DOHH2 (cell line): ENCODE measurements around the gene INHA.

Source experiments
- EZH2phosphoT487 ChIP-seq: fragments of 200-600 bp; sonication (generic); IDR thresholded peaks from 2 replicates; pipeline ENCODE4 v1.6.1; 2017; ENCODE audit warnings: borderline replicate concordance, mild to moderate bottlenecking, antibody characterized with exemption, low read length, moderate library complexity, mixed read lengths
- TF ChIP-seq, protein P1 (sequence below): fragments of 200-600 bp; sonication (generic); IDR thresholded peaks from one replicate; pipeline ENCODE4 v1.5.1; 2014; ENCODE audit warnings: antibody characterized with exemption, mild to moderate bottlenecking, low read depth, low read length; ENCODE audit not compliant: poor library complexity, severe bottlenecking

DNA sequence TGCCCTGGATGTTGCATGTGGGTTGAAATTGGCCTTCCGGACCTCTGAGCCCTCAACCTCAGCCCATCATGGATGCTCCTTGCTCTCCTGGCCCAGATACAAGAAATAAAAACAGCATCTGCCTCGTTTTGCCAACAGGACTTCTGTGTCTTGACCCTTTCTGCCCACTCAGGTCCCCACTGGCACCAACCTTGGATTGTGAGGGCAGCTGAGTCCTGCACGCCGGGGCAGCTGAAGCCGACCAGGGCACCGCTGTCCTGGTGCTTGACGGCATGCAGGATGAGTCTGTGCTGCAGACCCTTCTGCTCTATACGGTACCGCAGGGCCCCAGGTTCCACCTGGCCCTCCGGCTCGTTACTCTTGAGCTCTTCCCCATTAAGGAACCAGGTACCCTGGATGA lies 5.5 kb upstream of the INHA start:
- TF ChIP-seq, protein P1, sequence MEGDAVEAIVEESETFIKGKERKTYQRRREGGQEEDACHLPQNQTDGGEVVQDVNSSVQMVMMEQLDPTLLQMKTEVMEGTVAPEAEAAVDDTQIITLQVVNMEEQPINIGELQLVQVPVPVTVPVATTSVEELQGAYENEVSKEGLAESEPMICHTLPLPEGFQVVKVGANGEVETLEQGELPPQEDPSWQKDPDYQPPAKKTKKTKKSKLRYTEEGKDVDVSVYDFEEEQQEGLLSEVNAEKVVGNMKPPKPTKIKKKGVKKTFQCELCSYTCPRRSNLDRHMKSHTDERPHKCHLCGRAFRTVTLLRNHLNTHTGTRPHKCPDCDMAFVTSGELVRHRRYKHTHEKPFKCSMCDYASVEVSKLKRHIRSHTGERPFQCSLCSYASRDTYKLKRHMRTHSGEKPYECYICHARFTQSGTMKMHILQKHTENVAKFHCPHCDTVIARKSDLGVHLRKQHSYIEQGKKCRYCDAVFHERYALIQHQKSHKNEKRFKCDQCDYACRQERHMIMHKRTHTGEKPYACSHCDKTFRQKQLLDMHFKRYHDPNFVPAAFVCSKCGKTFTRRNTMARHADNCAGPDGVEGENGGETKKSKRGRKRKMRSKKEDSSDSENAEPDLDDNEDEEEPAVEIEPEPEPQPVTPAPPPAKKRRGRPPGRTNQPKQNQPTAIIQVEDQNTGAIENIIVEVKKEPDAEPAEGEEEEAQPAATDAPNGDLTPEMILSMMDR, result no peak
- TF ChIP-seq EZH2phosphoT487, result no peak
